ENCODE results near the gene ATCAY. TPM values are rescaled to one million over a fixed set of nuclear protein-coding genes. Genes with fewer than 3 reads are reported as not detected.
A peak's percentile ranks its signal among the peaks of the same experiment; 100 is the strongest.

The ATCAY gene
- total and polyA plus RNA-seq, 2 of the 13 experiments (the other 11 are each of a cell fraction or from before 2014, with no cell fraction given) = not detected

DNA sequence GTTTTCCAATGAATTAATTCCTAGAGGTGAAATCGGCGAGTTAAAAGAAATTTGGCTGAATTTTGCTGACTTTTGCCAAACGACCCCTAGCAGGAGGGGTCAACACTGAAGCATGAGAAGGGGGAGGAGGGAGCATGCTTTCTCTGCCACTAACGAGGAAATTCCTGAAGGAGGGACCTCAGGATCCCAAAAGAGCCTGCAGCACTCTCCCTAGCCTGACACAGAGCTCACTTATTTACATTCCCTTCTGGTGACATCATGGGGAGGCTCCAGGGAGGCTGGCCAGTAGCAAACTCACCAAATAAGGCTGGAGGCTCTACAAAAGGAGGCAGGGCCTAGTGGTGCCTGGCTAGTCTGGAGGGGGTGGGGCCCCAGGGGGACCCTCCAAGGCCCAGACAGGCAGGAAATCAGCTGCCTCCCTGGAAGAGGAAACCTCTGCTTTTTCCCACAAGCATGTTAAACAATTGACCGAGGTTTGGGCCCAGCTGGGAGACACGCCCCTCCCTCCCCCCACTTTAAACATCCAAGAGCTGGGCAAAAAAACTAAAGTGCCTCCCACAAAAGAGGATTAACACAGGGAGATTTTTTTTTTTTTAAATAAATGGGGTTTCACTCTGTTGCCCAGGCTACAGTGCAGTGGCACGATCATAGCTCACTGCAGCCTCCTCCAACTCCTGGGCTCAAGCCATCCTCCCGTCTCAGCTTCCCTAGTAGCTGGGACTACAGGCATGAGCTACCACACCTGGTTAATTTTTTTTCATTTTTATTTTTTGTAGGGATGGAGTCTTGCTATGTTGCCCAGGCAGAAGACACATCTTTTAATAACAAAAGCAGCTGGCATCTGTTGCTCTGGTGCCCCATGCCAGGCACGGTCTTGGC is 88.3 kb downstream of the ATCAY start (continued):
- TF ChIP-seq GZF1 (CRISPR knock-in tag; IDR thresholded peaks at IDR 0.05) (no peak), ZNF749 (CRISPR knock-in tag; IDR thresholded peaks at IDR 0.05; ENCODE audit: borderline replicate concordance) (no peak), ZNF562 (CRISPR knock-in tag; IDR thresholded peaks at IDR 0.05; ENCODE audit: borderline replicate concordance) (no peak), CCDC6 (CRISPR knock-in tag; IDR thresholded peaks at IDR 0.05) (no peak), HDAC1 (CRISPR knock-in tag; IDR thresholded peaks at IDR 0.05) (peak; percentile 53), DR1 (CRISPR knock-in tag; IDR thresholded peaks at IDR 0.05) (no peak), GLI4 (CRISPR knock-in tag; IDR thresholded peaks at IDR 0.05; ENCODE audit: borderline replicate concordance) (no peak), NR2F1 (CRISPR knock-in tag; IDR thresholded peaks at IDR 0.05) (no peak), ZFYVE20 (CRISPR knock-in tag; IDR thresholded peaks at IDR 0.05; ENCODE audit: borderline replicate concordance, low read depth) (no peak), ZNF441 (CRISPR knock-in tag; IDR thresholded peaks at IDR 0.05; ENCODE audit: borderline replicate concordance) (no peak), PTBP1 (IDR thresholded peaks at IDR 0.05; ENCODE audit: low read depth, low read length, poor library complexity, severe bottlenecking) (no peak), ZNF672 (CRISPR knock-in tag; IDR thresholded peaks at IDR 0.05) (no peak), CCAR2 (optimal IDR thresholded peaks at IDR 0.05; ENCODE audit: low read depth, low read length) (no peak), ATRX (CRISPR knock-in tag; IDR thresholded peaks at IDR 0.05; ENCODE audit: borderline replicate concordance) (0 out of 2 replicates have a peak, but pooled peaks have one; percentile 49)
- TF ChIP-seq, protein P1, sequence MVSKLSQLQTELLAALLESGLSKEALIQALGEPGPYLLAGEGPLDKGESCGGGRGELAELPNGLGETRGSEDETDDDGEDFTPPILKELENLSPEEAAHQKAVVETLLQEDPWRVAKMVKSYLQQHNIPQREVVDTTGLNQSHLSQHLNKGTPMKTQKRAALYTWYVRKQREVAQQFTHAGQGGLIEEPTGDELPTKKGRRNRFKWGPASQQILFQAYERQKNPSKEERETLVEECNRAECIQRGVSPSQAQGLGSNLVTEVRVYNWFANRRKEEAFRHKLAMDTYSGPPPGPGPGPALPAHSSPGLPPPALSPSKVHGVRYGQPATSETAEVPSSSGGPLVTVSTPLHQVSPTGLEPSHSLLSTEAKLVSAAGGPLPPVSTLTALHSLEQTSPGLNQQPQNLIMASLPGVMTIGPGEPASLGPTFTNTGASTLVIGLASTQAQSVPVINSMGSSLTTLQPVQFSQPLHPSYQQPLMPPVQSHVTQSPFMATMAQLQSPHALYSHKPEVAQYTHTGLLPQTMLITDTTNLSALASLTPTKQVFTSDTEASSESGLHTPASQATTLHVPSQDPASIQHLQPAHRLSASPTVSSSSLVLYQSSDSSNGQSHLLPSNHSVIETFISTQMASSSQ (IDR thresholded peaks at IDR 0.05; ENCODE audit: low read depth) = no peak
- TF ChIP-seq, protein P1 (CRISPR knock-in tag; IDR thresholded peaks at IDR 0.05; ENCODE audit: borderline replicate concordance) = no peak
- TF ChIP-seq, protein P2, sequence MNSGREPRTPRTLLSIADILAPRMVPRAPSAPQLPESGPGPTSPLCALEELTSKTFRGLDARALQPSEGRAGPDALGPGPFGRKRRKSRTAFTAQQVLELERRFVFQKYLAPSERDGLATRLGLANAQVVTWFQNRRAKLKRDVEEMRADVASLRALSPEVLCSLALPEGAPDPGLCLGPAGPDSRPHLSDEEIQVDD (CRISPR knock-in tag; IDR thresholded peaks at IDR 0.05; ENCODE audit: borderline replicate concordance) = no peak
- TF ChIP-seq, protein P3, sequence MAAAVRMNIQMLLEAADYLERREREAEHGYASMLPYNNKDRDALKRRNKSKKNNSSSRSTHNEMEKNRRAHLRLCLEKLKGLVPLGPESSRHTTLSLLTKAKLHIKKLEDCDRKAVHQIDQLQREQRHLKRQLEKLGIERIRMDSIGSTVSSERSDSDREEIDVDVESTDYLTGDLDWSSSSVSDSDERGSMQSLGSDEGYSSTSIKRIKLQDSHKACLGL (CRISPR knock-in tag; IDR thresholded peaks at IDR 0.05) = no peak
- TF ChIP-seq, protein P4, sequence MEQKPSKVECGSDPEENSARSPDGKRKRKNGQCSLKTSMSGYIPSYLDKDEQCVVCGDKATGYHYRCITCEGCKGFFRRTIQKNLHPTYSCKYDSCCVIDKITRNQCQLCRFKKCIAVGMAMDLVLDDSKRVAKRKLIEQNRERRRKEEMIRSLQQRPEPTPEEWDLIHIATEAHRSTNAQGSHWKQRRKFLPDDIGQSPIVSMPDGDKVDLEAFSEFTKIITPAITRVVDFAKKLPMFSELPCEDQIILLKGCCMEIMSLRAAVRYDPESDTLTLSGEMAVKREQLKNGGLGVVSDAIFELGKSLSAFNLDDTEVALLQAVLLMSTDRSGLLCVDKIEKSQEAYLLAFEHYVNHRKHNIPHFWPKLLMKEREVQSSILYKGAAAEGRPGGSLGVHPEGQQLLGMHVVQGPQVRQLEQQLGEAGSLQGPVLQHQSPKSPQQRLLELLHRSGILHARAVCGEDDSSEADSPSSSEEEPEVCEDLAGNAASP (CRISPR knock-in tag; IDR thresholded peaks at IDR 0.05; ENCODE audit: borderline replicate concordance) = 0 out of 2 replicates have a peak, but pooled peaks have one; percentile 14
